Subcutaneous abdominal adipose tissue (tissue), 5 donors: Measurements from ENCODE around the gene CYP3A5.
A peak's percentile ranks its signal among the peaks of the same experiment; 100 is the strongest.
"Not testable (repeated sequence)": the region's sequence is repeated elsewhere in the genome, so short reads cannot be mapped to it uniquely, and the experiment has no call there.

Experiments used
- H3K27ac ChIP-seq: one replicate; pipeline ENCODE4 v1.7.0; 2013; ENCODE audit warnings: low read depth, mild to moderate bottlenecking, inconsistent platforms, low read length, moderate library complexity
- H3K27me3 ChIP-seq, 5 donors: one replicate each; pipeline ENCODE4 v1.7.0; 2013; ENCODE audit warnings: low read length in 5 of 5, inconsistent platforms in 1 of 5; ENCODE audit not compliant: control insufficient read depth in 5 of 5, insufficient read depth in 4 of 5
- H3K36me3 ChIP-seq, 5 donors: one replicate each; pipeline ENCODE4 v1.7.0; 2013; ENCODE audit warnings: low read length in 5 of 5; ENCODE audit not compliant: control insufficient read depth in 5 of 5, insufficient read depth in 5 of 5
- H3K4me1 ChIP-seq, 5 donors: one replicate each; pipeline ENCODE4 v1.7.0; 2013; ENCODE audit warnings: low read length in 5 of 5, mild to moderate bottlenecking in 3 of 5, moderate library complexity in 1 of 5; ENCODE audit not compliant: control insufficient read depth in 5 of 5, insufficient read depth in 5 of 5
- H3K4me3 ChIP-seq, 5 donors: one replicate each; pipeline ENCODE4 v1.7.0; 2013; ENCODE audit warnings: low read length in 5 of 5, low read depth in 1 of 5
- H3K9ac ChIP-seq, 5 donors: one replicate each; pipeline ENCODE4 v1.7.0; 2013; ENCODE audit warnings: low read length in 5 of 5, mild to moderate bottlenecking in 4 of 5, moderate library complexity in 3 of 5
- H3K9me3 ChIP-seq, 5 donors: one replicate each; pipeline ENCODE4 v1.7.0; 2013; ENCODE audit warnings: low read length in 5 of 5; ENCODE audit not compliant: control insufficient read depth in 5 of 5
- donor health status: healthy.
- donor health status: healthy.
- donor health status: healthy.
- donor health status: healthy.
- donor health status: healthy.

CYP3A5 gene

DNA sequence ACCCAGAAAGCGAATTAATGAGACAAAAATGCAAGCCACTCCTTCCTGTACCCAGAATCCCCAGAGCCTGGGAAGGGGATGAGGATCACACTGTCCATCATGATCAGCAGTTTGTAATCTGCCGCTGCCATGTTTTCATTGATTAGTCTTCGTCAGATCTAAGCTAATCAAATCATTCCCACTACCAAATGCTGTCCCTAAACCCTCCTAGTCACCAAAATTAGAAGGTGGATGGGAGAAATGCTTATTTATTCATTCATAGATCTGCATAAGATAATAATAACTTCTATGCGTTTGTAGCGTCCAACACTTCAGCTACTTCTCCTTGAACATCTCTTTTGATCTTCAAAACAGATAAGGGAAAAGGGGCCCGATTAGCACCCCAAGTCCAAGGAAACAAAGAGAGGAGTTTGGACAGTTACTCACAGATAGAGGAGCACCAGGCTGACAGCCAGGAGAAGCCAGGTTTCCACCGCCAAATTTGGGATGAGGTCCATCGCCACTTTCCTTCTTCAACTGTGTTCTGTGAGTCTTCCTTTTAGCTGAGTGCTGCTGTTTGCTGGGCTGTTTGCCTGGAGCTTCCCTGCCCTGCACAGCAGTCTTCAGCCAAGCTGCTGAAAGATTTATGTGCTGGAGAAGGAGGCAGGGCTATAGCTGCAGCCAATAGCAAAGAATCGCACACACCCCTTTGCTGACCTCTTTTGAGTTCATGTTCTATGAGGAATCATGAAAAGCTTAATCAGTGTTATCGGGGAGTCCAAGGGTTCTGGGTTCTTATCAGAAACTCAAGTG, at the start of gene CYP3A5:
Gene CYP3A5, minus strand, starts transcription at position 597 of the 792 bp plus-strand sequence. Its CDS starts 100 bp downstream, at position 497.
- H3K27me3 ChIP-seq, result no peaks in the 10 kb centered on the region
- peaks cover 0 to 7% (median 0%) of the 10 kb centered on the region in 5 donors for H3K9me3 ChIP-seq
- peaks cover 0 to 2% (median 0%) of the 10 kb centered on the region in 5 donors for H3K36me3 ChIP-seq
- peak within 1 kb of the TSS; percentile 5 for H3K27ac ChIP-seq
- H3K4me1 ChIP-seq, result peaks cover 0 to 14% (median 9%) of the 10 kb centered on the region in 5 donors
- peak within 1 kb of the TSS in 4 of 5 donors; percentile 38 to 57 (median 45) for H3K4me3 ChIP-seq
- peak within 1 kb of the TSS in 2 of 5 donors; percentile 1 to 3 for H3K9ac ChIP-seq

- Histone ChIP-seq H3K9me3 (no peaks in the 10 kb centered on the region), H3K27ac (no peak overlapping the region), H3K9ac (no peak overlapping the region), H3K4me3 (no peak overlapping the region), H3K4me1 (no peaks in the 10 kb centered on the region), H3K27me3 (no peaks in the 10 kb centered on the region), H3K36me3 (no peaks in the 10 kb centered on the region)
Observed at GRCh38 chr7:99728615-99729014, 48.8 kb upstream of the CYP3A5 start.

DNA sequence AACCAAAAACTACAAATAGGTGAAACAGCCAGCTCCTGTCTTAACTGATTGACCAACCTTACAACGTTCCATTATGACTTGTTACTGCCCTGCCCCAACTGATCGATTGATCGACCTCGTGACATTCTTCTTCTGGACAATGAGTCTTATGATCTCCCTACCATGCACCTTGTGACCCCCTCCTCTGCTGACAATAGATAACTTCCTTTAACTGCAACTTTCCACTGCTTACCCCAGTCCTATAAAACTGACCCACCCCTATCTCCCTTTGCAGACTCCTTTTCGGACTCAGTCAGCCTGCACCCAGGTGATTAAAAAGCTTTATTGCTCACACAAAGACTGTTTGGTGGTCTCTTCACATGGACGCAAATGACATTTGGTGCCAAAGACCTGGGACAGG, 43.4 kb upstream of the CYP3A5 start:
- peaks cover 0 to 14% (median 4%) of the 10 kb centered on the region in 5 donors for H3K4me1 ChIP-seq
- not testable (repeated sequence) for H3K9ac ChIP-seq, H3K9me3 ChIP-seq, H3K27ac ChIP-seq, H3K27me3 ChIP-seq, H3K36me3 ChIP-seq, H3K4me3 ChIP-seq

GRCh38 chr7:99720800-99721595, 41.2 kb upstream of the CYP3A5 start:
- H3K9ac ChIP-seq, result no peak overlapping the region
- peak overlapping the region; percentile 1 for H3K27ac ChIP-seq
- H3K36me3 ChIP-seq, result no peaks in the 10 kb centered on the region
- no peaks in the 10 kb centered on the region for H3K9me3 ChIP-seq
- H3K4me1 ChIP-seq, result peaks cover 0 to 14% (median 4%) of the 10 kb centered on the region in 5 donors
- no peaks in the 10 kb centered on the region for H3K27me3 ChIP-seq
- no peak overlapping the region for H3K4me3 ChIP-seq

- Histone ChIP-seq H3K4me3 (no peak overlapping the region), H3K27ac (peak overlapping the region; percentile 1), H3K27me3 (no peaks in the 10 kb centered on the region), H3K9me3 (no peaks in the 10 kb centered on the region), H3K36me3 (no peaks in the 10 kb centered on the region), H3K4me1 (peaks cover 0 to 14% (median 4%) of the 10 kb centered on the region in 5 donors), H3K9ac (no peak overlapping the region)
Observed at GRCh38 chr7:99719996-99720769, 40.4 kb upstream of the CYP3A5 start.

DNA sequence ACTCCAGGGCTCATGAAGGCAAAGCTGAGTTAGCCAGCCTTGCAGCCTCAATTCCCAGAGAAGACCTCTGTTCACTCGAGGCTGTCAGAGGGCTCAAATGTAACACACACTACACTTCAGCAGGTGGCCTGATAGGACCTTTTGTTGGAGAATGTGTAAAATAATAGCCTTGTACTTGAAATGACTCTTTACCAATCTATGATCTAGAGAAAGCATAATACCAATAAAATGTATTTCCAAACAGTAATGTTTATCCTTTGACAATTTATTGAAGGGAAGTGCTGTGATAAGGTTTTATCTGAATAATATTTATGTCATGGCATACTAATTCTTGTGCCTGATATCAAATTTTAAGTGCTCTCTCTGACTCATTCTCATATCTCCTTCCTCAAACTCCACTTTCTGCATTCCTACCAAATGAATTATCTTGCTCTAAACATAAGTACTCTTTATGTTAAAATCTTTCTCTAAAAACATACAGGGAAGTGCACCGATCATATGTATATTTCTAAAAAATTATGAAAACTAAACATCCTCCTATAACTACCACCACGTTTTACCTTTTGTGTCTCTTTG, 34.3 kb upstream of the CYP3A5 start:
- peaks cover 0 to 3% (median 0%) of the 10 kb centered on the region in 5 donors for H3K9me3 ChIP-seq
- H3K4me1 ChIP-seq, result no peaks in the 10 kb centered on the region
- no peak overlapping the region for H3K27ac ChIP-seq
- peaks cover 0 to 1% (median 0%) of the 10 kb centered on the region in 5 donors for H3K36me3 ChIP-seq
- H3K4me3 ChIP-seq, result no peak overlapping the region
- H3K27me3 ChIP-seq, result no peaks in the 10 kb centered on the region
- H3K9ac ChIP-seq, result no peak overlapping the region

- H3K9me3 ChIP-seq, result peaks cover 0 to 13% (median 12%) of the 10 kb centered on the region in 5 donors
- H3K4me3 ChIP-seq, result no peak overlapping the region
- no peaks in the 10 kb centered on the region for H3K27me3 ChIP-seq
- H3K36me3 ChIP-seq, result peaks cover 0 to 8% (median 3%) of the 10 kb centered on the region in 5 donors
- no peak overlapping the region for H3K27ac ChIP-seq
- no peak overlapping the region for H3K9ac ChIP-seq
- no peaks in the 10 kb centered on the region for H3K4me1 ChIP-seq
Observed at GRCh38 chr7:99709838-99710578, 30.2 kb upstream of the CYP3A5 start.

- no peak overlapping the region for H3K9ac ChIP-seq
- H3K4me1 ChIP-seq, result no peaks in the 10 kb centered on the region
- peaks cover 0 to 8% (median 3%) of the 10 kb centered on the region in 5 donors for H3K36me3 ChIP-seq
- H3K27me3 ChIP-seq, result no peaks in the 10 kb centered on the region
- H3K9me3 ChIP-seq, result peaks cover 0 to 13% (median 10%) of the 10 kb centered on the region in 5 donors
- H3K4me3 ChIP-seq, result no peak overlapping the region
- no peak overlapping the region for H3K27ac ChIP-seq
Observed at GRCh38 chr7:99709260-99709659, 29.5 kb upstream of the CYP3A5 start.

DNA sequence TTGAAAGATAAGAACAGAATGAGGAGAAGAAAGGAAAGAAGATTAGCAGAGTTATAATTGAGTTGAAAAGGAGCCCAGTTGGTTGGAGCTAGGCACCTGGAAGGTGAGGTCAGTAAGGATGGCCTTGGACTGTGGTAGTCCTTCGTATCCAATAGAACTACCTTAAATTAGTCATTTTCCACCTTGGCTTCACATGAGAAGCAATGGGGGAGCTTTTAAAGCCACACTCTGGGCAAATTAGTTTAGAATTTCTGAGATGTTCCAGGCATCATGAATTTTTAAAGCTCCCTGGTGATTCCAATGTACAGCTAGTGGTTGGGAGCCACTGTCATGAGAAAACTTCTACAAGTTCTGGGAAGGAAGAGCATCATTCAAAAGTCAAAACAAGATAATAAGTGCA, 27.3 kb upstream of the CYP3A5 start:
- no peaks in the 10 kb centered on the region for H3K4me1 ChIP-seq
- H3K36me3 ChIP-seq, result peaks cover 0 to 8% (median 3%) of the 10 kb centered on the region in 5 donors

More for the DNA sequence above, 27.3 kb upstream of the CYP3A5 start:
- no peak overlapping the region for H3K9ac ChIP-seq
- H3K4me3 ChIP-seq, result no peak overlapping the region
- no peaks in the 10 kb centered on the region for H3K27me3 ChIP-seq
- H3K27ac ChIP-seq, result no peak overlapping the region
- peaks cover 0 to 13% (median 10%) of the 10 kb centered on the region in 5 donors for H3K9me3 ChIP-seq
